Activated naive CD8-positive, alpha-beta T cell (primary cell): Measurements from ENCODE around the gene SEC24D.
A peak's percentile ranks its signal among the peaks of the same experiment; 100 is the strongest.
"Not testable (repeated sequence)": the region's sequence is repeated elsewhere in the genome, so short reads cannot be mapped to it uniquely, and the experiment has no call there.

ENCODE experiments used
- H3K27ac Mint-ChIP-seq: one replicate; pipeline ENCODE4 v1.8.0; 2021; ENCODE audit warnings: mixed read lengths
- H3K27me3 Mint-ChIP-seq: one replicate; pipeline ENCODE4 v1.8.0; 2021; ENCODE audit warnings: mixed read lengths
- H3K36me3 Mint-ChIP-seq: one replicate; pipeline ENCODE4 v1.8.0; 2021; ENCODE audit warnings: mixed read lengths
- H3K4me1 Mint-ChIP-seq: one replicate; pipeline ENCODE4 v1.8.0; 2021; ENCODE audit warnings: low read depth, mixed read lengths
- H3K4me3 Mint-ChIP-seq: one replicate; pipeline ENCODE4 v1.8.0; 2021; ENCODE audit warnings: mild to moderate bottlenecking, mixed read lengths
- H3K9me3 Mint-ChIP-seq: one replicate; pipeline ENCODE4 v1.8.0; 2021; ENCODE audit warnings: low read depth, mixed read lengths

The SEC24D gene, protein sequence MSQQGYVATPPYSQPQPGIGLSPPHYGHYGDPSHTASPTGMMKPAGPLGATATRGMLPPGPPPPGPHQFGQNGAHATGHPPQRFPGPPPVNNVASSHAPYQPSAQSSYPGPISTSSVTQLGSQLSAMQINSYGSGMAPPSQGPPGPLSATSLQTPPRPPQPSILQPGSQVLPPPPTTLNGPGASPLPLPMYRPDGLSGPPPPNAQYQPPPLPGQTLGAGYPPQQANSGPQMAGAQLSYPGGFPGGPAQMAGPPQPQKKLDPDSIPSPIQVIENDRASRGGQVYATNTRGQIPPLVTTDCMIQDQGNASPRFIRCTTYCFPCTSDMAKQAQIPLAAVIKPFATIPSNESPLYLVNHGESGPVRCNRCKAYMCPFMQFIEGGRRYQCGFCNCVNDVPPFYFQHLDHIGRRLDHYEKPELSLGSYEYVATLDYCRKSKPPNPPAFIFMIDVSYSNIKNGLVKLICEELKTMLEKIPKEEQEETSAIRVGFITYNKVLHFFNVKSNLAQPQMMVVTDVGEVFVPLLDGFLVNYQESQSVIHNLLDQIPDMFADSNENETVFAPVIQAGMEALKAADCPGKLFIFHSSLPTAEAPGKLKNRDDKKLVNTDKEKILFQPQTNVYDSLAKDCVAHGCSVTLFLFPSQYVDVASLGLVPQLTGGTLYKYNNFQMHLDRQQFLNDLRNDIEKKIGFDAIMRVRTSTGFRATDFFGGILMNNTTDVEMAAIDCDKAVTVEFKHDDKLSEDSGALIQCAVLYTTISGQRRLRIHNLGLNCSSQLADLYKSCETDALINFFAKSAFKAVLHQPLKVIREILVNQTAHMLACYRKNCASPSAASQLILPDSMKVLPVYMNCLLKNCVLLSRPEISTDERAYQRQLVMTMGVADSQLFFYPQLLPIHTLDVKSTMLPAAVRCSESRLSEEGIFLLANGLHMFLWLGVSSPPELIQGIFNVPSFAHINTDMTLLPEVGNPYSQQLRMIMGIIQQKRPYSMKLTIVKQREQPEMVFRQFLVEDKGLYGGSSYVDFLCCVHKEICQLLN

DNA sequence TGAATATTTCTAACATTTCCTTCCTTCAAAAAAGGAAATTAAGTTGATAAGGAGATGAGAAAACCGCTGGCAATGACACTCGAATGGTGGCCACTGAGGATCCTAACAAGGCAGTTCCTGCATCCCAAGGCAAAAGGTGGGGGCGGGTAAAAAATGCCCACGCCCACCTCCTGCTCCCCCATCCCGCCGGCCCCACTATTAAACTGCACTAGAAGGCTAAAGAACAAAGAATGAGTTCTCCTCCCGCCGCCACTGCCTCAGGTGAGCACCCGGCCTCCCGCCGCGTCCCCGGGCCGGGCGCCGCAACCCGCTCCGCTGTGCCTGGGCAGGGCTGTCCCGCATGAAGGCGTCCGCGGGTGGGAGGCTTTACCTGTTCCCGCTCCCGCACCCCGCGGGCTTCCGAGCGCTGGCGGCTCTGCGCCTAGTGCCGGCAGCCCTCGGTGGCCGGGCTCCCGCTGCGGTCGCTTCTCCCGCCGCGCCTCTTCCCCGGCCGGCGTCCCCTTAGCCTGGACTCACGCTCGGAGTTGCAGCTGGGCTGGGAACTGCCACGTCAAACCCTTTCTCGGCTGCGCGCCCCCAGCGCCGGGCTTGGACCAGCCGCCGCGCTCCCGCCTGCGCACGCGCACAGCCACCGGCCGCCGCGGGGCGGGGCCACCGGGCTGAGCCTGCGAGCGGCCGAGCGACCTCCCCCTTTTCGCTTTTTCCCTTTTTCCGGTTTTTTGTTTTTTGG is at the start of gene SEC24D:
TSS of gene SEC24D (minus strand) at position 556 of the 730 bp plus-strand sequence. CDS start 2,430 bp downstream, outside the sequence.
- peak within 1 kb of the TSS; percentile 99 for H3K27ac Mint-ChIP-seq
- H3K4me3 Mint-ChIP-seq: peak within 1 kb of the TSS; percentile 100
- peaks cover 32% of the 10 kb centered on the region for H3K4me1 Mint-ChIP-seq
- no peaks in the 10 kb centered on the region for H3K27me3 Mint-ChIP-seq
- H3K9me3 Mint-ChIP-seq: no peaks in the 10 kb centered on the region
- H3K36me3 Mint-ChIP-seq: peaks cover 11% of the 10 kb centered on the region

GRCh38 chr4:118884716-118885115 is 48.8 kb upstream of the SEC24D start:
- H3K27me3 Mint-ChIP-seq: peaks cover 12% of the 10 kb centered on the region
- H3K36me3 Mint-ChIP-seq: no peaks in the 10 kb centered on the region
- H3K4me3 Mint-ChIP-seq: no peak overlapping the region
- peaks cover 12% of the 10 kb centered on the region for H3K4me1 Mint-ChIP-seq
- H3K27ac Mint-ChIP-seq: no peak overlapping the region
- no peaks in the 10 kb centered on the region for H3K9me3 Mint-ChIP-seq

DNA sequence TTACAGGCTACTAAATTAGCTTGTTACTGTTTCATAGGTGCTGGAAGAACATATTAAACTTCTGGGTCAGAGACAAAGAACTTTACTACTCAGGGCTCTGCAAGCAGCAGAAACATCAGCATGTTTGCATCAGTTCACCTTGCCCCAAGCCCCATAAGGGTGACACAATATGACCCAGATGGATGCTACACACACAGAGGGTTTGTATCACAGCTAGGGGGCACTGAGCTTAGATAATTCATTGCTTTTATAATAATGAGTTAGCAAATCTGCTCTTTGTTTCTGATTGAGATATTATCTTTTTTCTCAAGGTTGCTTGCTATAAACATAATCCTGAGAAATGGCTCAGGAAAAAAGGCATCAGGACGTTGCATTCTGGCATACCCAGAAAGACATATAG is 47.9 kb upstream of the SEC24D start:
- Mint-ChIP-seq H3K4me3 (no peak overlapping the region), H3K36me3 (peaks cover 2% of the 10 kb centered on the region), H3K27me3 (peaks cover 6% of the 10 kb centered on the region), H3K4me1 (peaks cover 7% of the 10 kb centered on the region), H3K9me3 (no peaks in the 10 kb centered on the region), H3K27ac (no peak overlapping the region)

DNA sequence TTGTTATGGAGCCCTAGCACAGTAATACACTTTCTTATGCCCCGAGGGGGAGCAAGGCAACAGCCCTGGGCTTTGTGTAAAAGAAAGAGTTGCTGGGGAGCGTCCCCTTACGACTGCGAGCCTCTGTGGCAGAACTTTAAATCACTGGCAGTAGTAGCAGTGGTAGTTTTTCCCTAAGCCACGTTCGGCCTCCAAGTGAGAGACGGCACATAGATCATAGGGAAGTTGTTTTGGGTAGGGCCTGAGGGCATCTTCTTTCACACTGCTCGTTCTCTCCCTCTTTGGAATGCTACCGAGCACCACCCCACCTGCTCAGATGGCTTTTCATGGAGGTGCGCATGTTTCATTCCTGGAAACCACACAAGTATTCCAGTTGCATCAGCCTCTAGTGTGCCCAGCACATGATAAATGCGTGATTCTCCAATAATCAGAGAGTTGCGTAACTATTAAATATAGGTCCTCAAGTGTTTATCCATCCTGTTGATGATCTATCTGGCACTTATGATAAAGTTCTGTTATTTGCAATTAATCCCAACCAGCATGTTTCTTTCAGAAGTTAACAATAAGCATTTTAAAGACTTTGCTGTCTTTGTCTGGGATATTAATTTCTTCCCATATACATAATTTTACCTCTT is 45.7 kb upstream of the SEC24D start:
- H3K4me1 Mint-ChIP-seq: no peaks in the 10 kb centered on the region

DNA sequence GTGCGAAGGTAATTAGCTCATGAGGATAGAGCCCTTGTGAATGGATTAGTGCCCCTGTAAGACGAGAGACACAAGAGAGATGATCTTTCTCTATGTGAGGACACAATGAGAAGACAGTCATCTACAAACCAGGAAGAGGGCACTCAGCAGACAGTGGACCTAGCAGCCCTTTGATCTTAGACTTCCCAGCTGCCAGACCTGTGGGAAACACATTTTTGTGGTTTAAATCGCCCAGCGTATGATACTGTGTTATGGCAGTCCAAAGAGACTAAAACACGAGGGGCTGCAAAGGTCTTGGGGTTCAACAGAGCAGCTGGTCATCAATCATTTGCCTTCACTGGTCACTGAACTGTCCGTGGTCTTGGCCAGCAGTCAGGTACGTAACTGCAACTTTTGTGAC is 43.5 kb upstream of the SEC24D start:
- no peak overlapping the region for H3K27ac Mint-ChIP-seq
- no peaks in the 10 kb centered on the region for H3K4me1 Mint-ChIP-seq
- peaks cover 4% of the 10 kb centered on the region for H3K9me3 Mint-ChIP-seq
- no peaks in the 10 kb centered on the region for H3K27me3 Mint-ChIP-seq
- H3K4me3 Mint-ChIP-seq: no peak overlapping the region
- peaks cover 8% of the 10 kb centered on the region for H3K36me3 Mint-ChIP-seq

More for the DNA sequence above, 45.7 kb upstream of the SEC24D start:
- H3K9me3 Mint-ChIP-seq: peaks cover 4% of the 10 kb centered on the region
- no peaks in the 10 kb centered on the region for H3K27me3 Mint-ChIP-seq
- H3K27ac Mint-ChIP-seq: no peak overlapping the region
- H3K36me3 Mint-ChIP-seq: peaks cover 5% of the 10 kb centered on the region
- H3K4me3 Mint-ChIP-seq: no peak overlapping the region

DNA sequence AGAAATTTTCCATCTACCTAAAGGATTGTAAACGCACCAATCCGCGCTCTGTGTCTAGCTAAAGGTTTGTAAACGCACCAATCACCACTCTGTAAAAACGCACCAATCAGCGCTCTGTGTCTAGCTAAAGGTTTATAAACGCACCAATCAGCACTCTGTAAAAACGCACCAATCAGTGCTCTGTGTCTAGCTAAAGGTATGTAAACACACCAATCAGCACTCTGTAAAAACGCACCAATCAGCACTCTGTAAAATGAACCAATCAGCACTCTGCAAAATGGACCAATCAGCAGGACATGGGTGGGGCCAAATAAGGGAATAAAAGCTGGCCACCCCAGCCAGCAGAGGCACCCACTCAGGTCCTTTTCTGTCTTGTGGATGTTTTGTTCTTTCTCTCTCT is 42.6 kb upstream of the SEC24D start:
- H3K4me3 Mint-ChIP-seq, H3K36me3 Mint-ChIP-seq, H3K27ac Mint-ChIP-seq: not testable (repeated sequence)

GRCh38 chr4:118877797-118878196 is 41.9 kb upstream of the SEC24D start:
- H3K36me3 Mint-ChIP-seq: peaks cover 10% of the 10 kb centered on the region
- H3K27ac Mint-ChIP-seq: no peak overlapping the region
- H3K4me1 Mint-ChIP-seq: no peaks in the 10 kb centered on the region
- H3K4me3 Mint-ChIP-seq: no peak overlapping the region
- H3K27me3 Mint-ChIP-seq: no peaks in the 10 kb centered on the region
- peaks cover 4% of the 10 kb centered on the region for H3K9me3 Mint-ChIP-seq

More for the DNA sequence above, 42.6 kb upstream of the SEC24D start:
- H3K9me3 Mint-ChIP-seq, H3K27me3 Mint-ChIP-seq, H3K4me1 Mint-ChIP-seq: not testable (repeated sequence)

DNA sequence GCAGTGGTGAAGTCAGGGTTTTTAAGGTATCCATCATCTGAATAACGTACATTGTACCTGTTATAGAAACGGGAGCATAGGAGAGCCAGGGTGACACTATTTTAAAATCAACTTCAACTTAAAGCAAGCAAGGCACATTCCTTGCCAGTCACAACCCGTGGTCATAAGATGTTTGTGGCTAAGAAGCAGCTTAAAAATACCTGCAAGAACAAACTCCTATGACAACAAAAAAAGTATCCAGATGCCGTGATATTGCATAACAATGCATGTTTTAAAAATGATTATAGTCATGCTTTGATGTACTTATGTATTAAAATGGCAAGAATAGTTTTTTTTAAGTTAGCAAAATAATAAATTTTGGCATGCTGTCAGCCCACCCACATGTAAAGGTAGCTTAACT is 36.3 kb upstream of the SEC24D start:
- Mint-ChIP-seq H3K4me1 (no peaks in the 10 kb centered on the region), H3K27me3 (no peaks in the 10 kb centered on the region), H3K9me3 (no peaks in the 10 kb centered on the region), H3K4me3 (no peak overlapping the region), H3K27ac (no peak overlapping the region), H3K36me3 (peaks cover 5% of the 10 kb centered on the region)

- H3K4me3 Mint-ChIP-seq: no peak overlapping the region
- no peak overlapping the region for H3K27ac Mint-ChIP-seq
- no peaks in the 10 kb centered on the region for H3K9me3 Mint-ChIP-seq
- peaks cover 1% of the 10 kb centered on the region for H3K4me1 Mint-ChIP-seq
- no peaks in the 10 kb centered on the region for H3K27me3 Mint-ChIP-seq
- H3K36me3 Mint-ChIP-seq: peaks cover 4% of the 10 kb centered on the region
Observed at GRCh38 chr4:118869808-118870342, 33.9 kb upstream of the SEC24D start.

- H3K4me3 Mint-ChIP-seq: no peak overlapping the region
- H3K9me3 Mint-ChIP-seq: no peaks in the 10 kb centered on the region
- no peaks in the 10 kb centered on the region for H3K36me3 Mint-ChIP-seq
- H3K27me3 Mint-ChIP-seq: no peaks in the 10 kb centered on the region
- no peak overlapping the region for H3K27ac Mint-ChIP-seq
- peaks cover 1% of the 10 kb centered on the region for H3K4me1 Mint-ChIP-seq
Observed at GRCh38 chr4:118867311-118868067, 31.6 kb upstream of the SEC24D start.

GRCh38 chr4:118866442-118866841 is 30.5 kb upstream of the SEC24D start:
- Mint-ChIP-seq H3K27ac (no peak overlapping the region), H3K36me3 (no peaks in the 10 kb centered on the region), H3K27me3 (no peaks in the 10 kb centered on the region), H3K4me1 (peaks cover 1% of the 10 kb centered on the region), H3K4me3 (no peak overlapping the region), H3K9me3 (no peaks in the 10 kb centered on the region)

- Mint-ChIP-seq H3K4me3 (no peak overlapping the region), H3K36me3 (no peaks in the 10 kb centered on the region), H3K27ac (no peak overlapping the region), H3K4me1 (peaks cover 1% of the 10 kb centered on the region), H3K9me3 (no peaks in the 10 kb centered on the region), H3K27me3 (no peaks in the 10 kb centered on the region)
Observed at GRCh38 chr4:118865091-118865708, 29.3 kb upstream of the SEC24D start.

DNA sequence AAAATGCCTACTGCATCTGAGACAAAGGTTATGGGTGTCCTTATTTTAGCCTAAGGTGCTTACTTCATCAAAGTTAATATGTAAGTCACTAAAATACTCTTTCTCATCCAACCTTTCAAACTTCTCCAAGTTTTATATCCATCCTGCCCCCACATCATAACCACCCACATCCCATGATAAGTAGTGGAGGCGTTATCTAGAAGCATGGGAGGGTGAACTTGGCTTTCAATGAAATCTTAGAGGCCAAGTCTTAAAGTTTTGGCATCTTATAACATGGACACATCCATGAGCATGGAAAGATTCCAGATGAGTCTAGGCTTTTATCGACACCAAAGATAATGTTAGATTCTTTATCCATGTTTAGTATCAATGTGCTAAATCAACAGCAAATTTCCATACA is 22.9 kb upstream of the SEC24D start:
- Mint-ChIP-seq H3K36me3 (no peaks in the 10 kb centered on the region), H3K27ac (no peak overlapping the region), H3K4me3 (no peak overlapping the region), H3K4me1 (peaks cover 2% of the 10 kb centered on the region), H3K27me3 (no peaks in the 10 kb centered on the region), H3K9me3 (no peaks in the 10 kb centered on the region)
